Gastrocnemius medialis (tissue), 4 donors: ENCODE data around the gene ZNF488. TPM values are rescaled to one million over a fixed set of nuclear protein-coding genes. Genes with fewer than 3 reads are reported as not detected.

Source experiments
- ATAC-seq, 2 donors: fragments of 150-250 bp; one replicate each; pipeline ENCODE4 v1.9.1; 2016
- DNase-seq, 2 donors: peaks; one replicate each; pipeline ENCODE4 v3.0.0-alpha.2; 2019
- H3K27ac ChIP-seq, 4 donors: fragments of 200-600 bp; sonication (generic); 1 replicate in 1 of 4; 2 replicates in 3 of 4; pipeline ENCODE4 v1.5.1; 2016 to 2018; ENCODE audit warnings: mild to moderate bottlenecking in 2 of 4, moderate library complexity in 1 of 4
- H3K27me3 ChIP-seq, 3 donors: fragments of 200-600 bp; sonication (generic) in 2 of 3; 1 replicate in 1 of 3; 2 replicates in 2 of 3; pipeline versions ENCODE4 v1.5.1 to v1.6.0; 2016 to 2019; ENCODE audit warnings: mild to moderate bottlenecking in 1 of 3, moderate library complexity in 1 of 3
- H3K36me3 ChIP-seq, 2 donors: fragments of 200-600 bp; sonication (generic) in 1 of 2; one replicate each; pipeline ENCODE4 v1.5.1; 2017 to 2018
- H3K4me1 ChIP-seq, 2 donors: fragments of 200-600 bp; sonication (generic) in 1 of 2; one replicate each; pipeline ENCODE4 v1.5.1; 2016 to 2017; ENCODE audit warnings: mild to moderate bottlenecking in 2 of 2
- H3K4me3 ChIP-seq, 4 donors: fragments of 200-600 bp; sonication (generic) in 3 of 4; 1 replicate in 1 of 4; 2 replicates in 3 of 4; pipeline ENCODE4 v1.5.1; 2016 to 2019; ENCODE audit warnings: mild to moderate bottlenecking in 2 of 4
- H3K9me3 ChIP-seq, 3 donors: fragments of 200-600 bp; sonication (generic) in 2 of 3; 1 replicate in 1 of 3; 2 replicates in 2 of 3; pipeline ENCODE4 v1.5.1; 2016 to 2019
- CTCF ChIP-seq, 5 experiments: fragments of 450-650 bp in 3 of 5; fragments of 200-600 bp in 2 of 5; sonication (generic) in 2 of 5; IDR thresholded peaks in 4 of 5; conservative IDR thresholded peaks in 1 of 5; 1 replicate in 4 of 5; 2 replicates in 1 of 5; pipeline ENCODE4 v1.5.1; 2016 to 2019; ENCODE audit warnings: antibody characterized with exemption in 5 of 5, mild to moderate bottlenecking in 3 of 5, moderate library complexity in 3 of 5
- POLR2A ChIP-seq, 2 donors: fragments of 450-650 bp; IDR thresholded peaks; one replicate each; pipeline ENCODE4 v1.6.1; 2017; ENCODE audit warnings: antibody characterized with exemption in 2 of 2, mild to moderate bottlenecking in 2 of 2, moderate library complexity in 2 of 2
- in situ Hi-C, 4 donors: fragments of 200-750 bp; cut with MboI; loops; one replicate each; pipeline versions ENCODE4 v1.15.0 to v1.8.0; 2017; ENCODE audit warnings: low sequenced_read_pairs in 4 of 4
- intact Hi-C: fragments of 100-400 bp; cut with DNase I; formaldehyde crosslinking; loops from one replicate; pipeline ENCODE4 v1.15.1; 2023; ENCODE audit warnings: low total_unique reads
- total RNA-seq, 4 donors: library from RNA; depleted of rRNA; stranded (reverse); fragments of >200 nt; gene quantifications; one replicate each; pipeline versions ENCODE4 v1.1.0 to v1.2.3, GENCODE V29; 2016

ZNF488 gene
- total RNA-seq, 4 donors from 2014 or later = not detected

GRCh38 chr10:47330366-47330765 lies 53.7 kb downstream of the ZNF488 start:
- ATAC-seq (no peak), DNase-seq (no peak)
- Histone ChIP-seq H3K9me3 (no peaks in the 10 kb centered on the region), H3K4me1 (no peaks in the 10 kb centered on the region), H3K27me3 (no peaks in the 10 kb centered on the region), H3K27ac (no peak overlapping the region), H3K4me3 (no peak overlapping the region), H3K36me3 (no peaks in the 10 kb centered on the region)
- no peak for TF ChIP-seq CTCF (IDR thresholded peaks at IDR 0.05 in 4 of 5, conservative IDR thresholded peaks at IDR 0.05 in 1 of 5)
- no peak for TF ChIP-seq POLR2A (IDR thresholded peaks at IDR 0.05)
- in situ Hi-C loops = no loop called here
- intact Hi-C loops = no loop called here

- no peak for TF ChIP-seq CTCF (IDR thresholded peaks at IDR 0.05 in 4 of 5, conservative IDR thresholded peaks at IDR 0.05 in 1 of 5)
- no peak for TF ChIP-seq POLR2A (IDR thresholded peaks at IDR 0.05)
- H3K27me3 ChIP-seq = no peaks in the 10 kb centered on the region
Measured at GRCh38 chr10:47329855-47330254, 54.2 kb downstream of the ZNF488 start.

GRCh38 chr10:47326927-47327330 lies 57.2 kb downstream of the ZNF488 start:
- DNase-seq = no peak
- TF ChIP-seq CTCF (IDR thresholded peaks at IDR 0.05 in 4 of 5, conservative IDR thresholded peaks at IDR 0.05 in 1 of 5) = no peak
- no peak overlapping the region for H3K4me3 ChIP-seq
- no peaks in the 10 kb centered on the region for H3K27me3 ChIP-seq
- in situ Hi-C loops = no loop called here
- H3K4me1 ChIP-seq = no peaks in the 10 kb centered on the region
- no peak overlapping the region for H3K27ac ChIP-seq
- no peaks in the 10 kb centered on the region for H3K9me3 ChIP-seq
- intact Hi-C loops = no loop called here
- H3K36me3 ChIP-seq = no peaks in the 10 kb centered on the region
- no peak for ATAC-seq

More at GRCh38 chr10:47329855-47330254, 54.2 kb downstream of the ZNF488 start:
- ATAC-seq = no peak
- H3K4me1 ChIP-seq = no peaks in the 10 kb centered on the region
- intact Hi-C loops (no loop called here), in situ Hi-C loops (no loop called here)
- no peaks in the 10 kb centered on the region for H3K9me3 ChIP-seq
- no peak for DNase-seq
- H3K36me3 ChIP-seq = no peaks in the 10 kb centered on the region
- H3K27ac ChIP-seq = no peak overlapping the region
- H3K4me3 ChIP-seq = no peak overlapping the region

GRCh38 chr10:47326306-47326926 lies 57.7 kb downstream of the ZNF488 start:
- TF ChIP-seq CTCF (IDR thresholded peaks at IDR 0.05 in 4 of 5, conservative IDR thresholded peaks at IDR 0.05 in 1 of 5) (no peak), POLR2A (IDR thresholded peaks at IDR 0.05) (no peak)
- H3K4me3 ChIP-seq = no peak overlapping the region
- H3K36me3 ChIP-seq = no peaks in the 10 kb centered on the region
- H3K4me1 ChIP-seq = no peaks in the 10 kb centered on the region
- no peak overlapping the region for H3K27ac ChIP-seq
- no peaks in the 10 kb centered on the region for H3K27me3 ChIP-seq
- no peaks in the 10 kb centered on the region for H3K9me3 ChIP-seq
- in situ Hi-C loops = no loop called here
- intact Hi-C loops = no loop called here
- DNase-seq = no peak
- ATAC-seq = no peak
